NCI-H2196 (cell line): ENCODE measurements around the gene SFXN3.

Experiments
- DNase-seq: peaks from one replicate; lab custom pipeline; 2025; ENCODE audit not compliant: unreplicated experiment; lab: John Stamatoyannopoulos, UW

SFXN3 gene

GRCh38 chr10:101000127-101000914, 30.7 kb upstream of the SFXN3 start:
- DNase-seq, result no peak

- DNase-seq, result no peak
Observed at GRCh38 chr10:101000915-101001658, 29.9 kb upstream of the SFXN3 start.

GRCh38 chr10:101001659-101002035, 29.4 kb upstream of the SFXN3 start:
- DNase-seq, result no peak

- no peak for DNase-seq
Observed at GRCh38 chr10:101002456-101002855, 28.6 kb upstream of the SFXN3 start.

- no peak for DNase-seq
Observed at GRCh38 chr10:101003639-101004206, 27.3 kb upstream of the SFXN3 start.

- DNase-seq, result no peak
Observed at GRCh38 chr10:101005361-101005760, 25.7 kb upstream of the SFXN3 start.

GRCh38 chr10:101005869-101006567, 25.0 kb upstream of the SFXN3 start:
- DNase-seq, result no peak

- no peak for DNase-seq
Observed at GRCh38 chr10:101006593-101007098, 24.4 kb upstream of the SFXN3 start.

GRCh38 chr10:101007099-101007711, 23.8 kb upstream of the SFXN3 start:
- no peak for DNase-seq

GRCh38 chr10:101007915-101008822, 22.9 kb upstream of the SFXN3 start:
- no peak for DNase-seq

GRCh38 chr10:101008823-101009423, 22.1 kb upstream of the SFXN3 start:
- no peak for DNase-seq

- no peak for DNase-seq
Observed at GRCh38 chr10:101010329-101010728, 20.7 kb upstream of the SFXN3 start.

- DNase-seq, result no peak
Observed at GRCh38 chr10:101011517-101012423, 19.3 kb upstream of the SFXN3 start.

- DNase-seq, result peak; percentile 57
Observed at GRCh38 chr10:101012525-101013364, 18.3 kb upstream of the SFXN3 start.

- no peak for DNase-seq
Observed at GRCh38 chr10:101013365-101013825, 17.6 kb upstream of the SFXN3 start.

GRCh38 chr10:101014230-101014884, 16.7 kb upstream of the SFXN3 start:
- peak; percentile 23 for DNase-seq
